HepG2 (cell line): ENCODE measurements around the gene JTB. TPM values are rescaled to one million over a fixed set of nuclear protein-coding genes. Genes with fewer than 3 reads are reported as not detected.
A peak's percentile ranks its signal among the peaks of the same experiment; 100 is the strongest.

Source experiments
- FOXA3 ChIP-seq: IDR thresholded peaks from 2 replicates; pipeline ENCODE4 v1.6.1; 2016; ENCODE audit warnings: missing genetic modification reagents, missing compliant biosample characterization
- FOXM1 ChIP-seq: sonication (generic); formaldehyde crosslinking; IDR thresholded peaks from 2 replicates; pipeline ENCODE4 v1.5.0; 2020; ENCODE audit warnings: missing genetic modification reagents
- GPN1 ChIP-seq: sonication (generic); formaldehyde crosslinking; IDR thresholded peaks from 2 replicates; pipeline ENCODE4 v1.5.1; 2020; ENCODE audit warnings: missing genetic modification reagents, borderline replicate concordance
- KDM1A ChIP-seq: IDR thresholded peaks from 2 replicates; pipeline ENCODE4 v1.6.1; 2016; ENCODE audit warnings: missing compliant biosample characterization
- MXD4 ChIP-seq: IDR thresholded peaks from 2 replicates; pipeline ENCODE4 v1.6.1; 2016; ENCODE audit warnings: mild to moderate bottlenecking, missing biosample characterization, missing genetic modification reagents
- MYC ChIP-seq: sonication (generic); formaldehyde crosslinking; IDR thresholded peaks from 2 replicates; pipeline ENCODE4 v1.9.0; 2021; ENCODE audit warnings: missing genetic modification reagents, borderline replicate concordance
- NBN ChIP-seq: fragments of 450-650 bp; conservative IDR thresholded peaks from 2 replicates; pipeline ENCODE4 v1.6.1; 2017
- SMAD1 ChIP-seq: sonication (generic); formaldehyde crosslinking; IDR thresholded peaks from 2 replicates; pipeline ENCODE4 v1.4.0; 2020; ENCODE audit warnings: missing genetic modification reagents, low read depth, mild to moderate bottlenecking, borderline replicate concordance
- SMARCC2 ChIP-seq: fragments of 450-650 bp; IDR thresholded peaks from 2 replicates; pipeline ENCODE4 v1.6.1; 2017; ENCODE audit warnings: antibody characterized with exemption, mild to moderate bottlenecking
- TEAD2 ChIP-seq: sonication (generic); formaldehyde crosslinking; IDR thresholded peaks from 2 replicates; pipeline ENCODE4 v1.9.0; 2021; ENCODE audit warnings: missing genetic modification reagents
- ZKSCAN1 ChIP-seq: fragments of 150-350 bp; IDR thresholded peaks from 2 replicates; pipeline ENCODE4 v1.6.1; 2014; ENCODE audit warnings: low read length
- ZNF101 ChIP-seq: sonication (generic); formaldehyde crosslinking; IDR thresholded peaks from 2 replicates; pipeline ENCODE4 v1.4.0; 2020; ENCODE audit warnings: mild to moderate bottlenecking, low read depth, missing genetic modification reagents, borderline replicate concordance
- ZNF160 ChIP-seq: sonication (generic); formaldehyde crosslinking; IDR thresholded peaks from 2 replicates; pipeline ENCODE4 v1.8.0; 2022; ENCODE audit warnings: mild to moderate bottlenecking, inconsistent platforms, missing genetic modification reagents
- ZNF337 ChIP-seq: sonication (generic); formaldehyde crosslinking; IDR thresholded peaks from 2 replicates; pipeline ENCODE4 v1.5.1; 2020; ENCODE audit warnings: missing genetic modification reagents, low read depth, mild to moderate bottlenecking, borderline replicate concordance
- ZNF33B ChIP-seq: sonication (generic); formaldehyde crosslinking; IDR thresholded peaks from 2 replicates; pipeline ENCODE4 v1.5.1; 2020; ENCODE audit warnings: mild to moderate bottlenecking, missing genetic modification reagents
- ZNF441 ChIP-seq: sonication (generic); formaldehyde crosslinking; IDR thresholded peaks from 2 replicates; pipeline ENCODE4 v1.7.0; 2021; ENCODE audit warnings: missing genetic modification reagents, borderline replicate concordance
- ZNF816 ChIP-seq: sonication (generic); formaldehyde crosslinking; IDR thresholded peaks from 2 replicates; pipeline ENCODE4 v1.8.0; 2022; ENCODE audit warnings: missing genetic modification reagents, mild to moderate bottlenecking, borderline replicate concordance
- polyA plus RNA-seq, 8 experiments: library from polyadenylated mRNA; depleted of rRNA in 3 of 8; stranded (reverse) in 7 of 8; unstranded in 1 of 8; fragments of >200 nt; fragmentation: Illumina TruSeq in 4 of 8; extraction: Trizol in 4 of 8; gene quantifications; 2 replicates each; pipeline versions ENCODE4 v1.2.1 to v1.2.3, GENCODE V29; 2011 to 2016; ENCODE audit warnings: low read depth in 4 of 8, missing spikeins in 1 of 8, mixed read lengths in 1 of 8; ENCODE audit not compliant: insufficient read depth in 1 of 8
- total RNA-seq, 5 experiments: library from RNA; depleted of rRNA; stranded (reverse); fragments of >200 nt; fragmentation: Illumina TruSeq; extraction: Trizol; gene quantifications; 2 replicates each; pipeline ENCODE4 v1.2.3, GENCODE V29; 2016; ENCODE audit warnings: low read depth in 1 of 5
- TF ChIP-seq, protein P1 (sequence below): IDR thresholded peaks from 2 replicates; pipeline ENCODE4 v1.6.1; 2016; ENCODE audit warnings: control low read depth
- TF ChIP-seq, protein P2 (sequence below): sonication (generic); formaldehyde crosslinking; IDR thresholded peaks from 2 replicates; pipeline ENCODE4 v1.5.1; 2020; ENCODE audit warnings: missing genetic modification reagents, mild to moderate bottlenecking, borderline replicate concordance
- TF ChIP-seq, protein P3 (sequence below): sonication (generic); formaldehyde crosslinking; IDR thresholded peaks from 2 replicates; pipeline ENCODE4 v1.4.0; 2020; ENCODE audit warnings: low read depth, mild to moderate bottlenecking, missing genetic modification reagents
- TF ChIP-seq, protein P4 (sequence below): sonication (generic); formaldehyde crosslinking; IDR thresholded peaks from 2 replicates; pipeline ENCODE4 v1.4.0; 2020; ENCODE audit warnings: missing genetic modification reagents

Gene JTB
- total and polyA plus RNA-seq, 2 of the 13 experiments (the other 11 are each of a cell fraction or from before 2014, with no cell fraction given) = 96.7 to 99.2 TPM

DNA sequence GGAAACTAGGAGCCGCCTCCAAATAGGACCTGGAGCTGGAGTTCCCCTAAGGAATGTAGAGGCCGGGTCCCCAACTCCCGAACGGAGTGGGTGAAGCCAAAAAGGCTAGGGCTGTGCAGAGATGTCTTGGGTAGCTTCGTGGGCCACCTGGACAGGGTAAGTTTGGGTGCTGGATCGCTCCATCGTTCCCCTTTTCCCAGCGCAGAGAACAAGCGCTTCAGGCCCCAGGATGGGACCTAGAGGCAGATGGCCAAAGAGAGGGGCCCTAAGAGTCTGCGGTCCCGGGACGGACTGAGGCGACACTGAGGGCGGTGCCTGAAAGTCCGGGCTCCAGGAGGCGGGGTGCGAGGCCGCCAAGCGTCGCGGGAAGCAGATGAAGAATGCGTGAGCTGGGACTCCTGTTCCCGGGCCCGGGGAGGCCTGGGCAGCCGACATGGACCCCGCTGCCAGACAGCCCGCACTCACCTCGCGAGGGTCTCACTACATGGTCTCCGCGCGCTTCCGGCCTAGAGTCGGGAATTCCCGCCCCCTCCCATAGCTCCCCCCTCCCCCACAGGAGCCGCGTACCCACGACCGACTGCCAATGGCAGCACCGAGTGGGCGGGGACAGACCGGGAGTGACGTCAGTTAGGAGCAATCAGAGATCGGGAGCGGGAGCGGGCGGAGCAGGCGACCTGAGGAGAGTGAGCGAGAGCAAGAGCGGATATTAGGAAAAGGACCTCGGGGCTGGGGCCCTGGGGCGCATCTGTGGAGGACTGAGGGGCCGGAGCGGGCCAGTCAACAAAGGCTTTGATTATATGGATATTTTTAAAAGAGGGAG, 14.2 kb downstream of the JTB start, which contains the start of gene SLC39A1 (continued):
- 0 out of 2 replicates have a peak, but pooled peaks have one; percentile 4 for TF ChIP-seq ZNF160 (CRISPR knock-in tag)
- no peak for TF ChIP-seq ZNF101 (CRISPR knock-in tag)
- peak; percentile 62 for TF ChIP-seq MXD4 (CRISPR knock-in tag)
- TF ChIP-seq ZKSCAN1 = no peak
- no peak for TF ChIP-seq NBN
- TF ChIP-seq SMAD1 (CRISPR knock-in tag) = no peak
- no peak for TF ChIP-seq ZNF337 (CRISPR knock-in tag)
- TF ChIP-seq GPN1 = no peak
- TF ChIP-seq ZNF33B = peak; percentile 30; the same call in 1 of the 2 replicates
- TF ChIP-seq, protein P1, sequence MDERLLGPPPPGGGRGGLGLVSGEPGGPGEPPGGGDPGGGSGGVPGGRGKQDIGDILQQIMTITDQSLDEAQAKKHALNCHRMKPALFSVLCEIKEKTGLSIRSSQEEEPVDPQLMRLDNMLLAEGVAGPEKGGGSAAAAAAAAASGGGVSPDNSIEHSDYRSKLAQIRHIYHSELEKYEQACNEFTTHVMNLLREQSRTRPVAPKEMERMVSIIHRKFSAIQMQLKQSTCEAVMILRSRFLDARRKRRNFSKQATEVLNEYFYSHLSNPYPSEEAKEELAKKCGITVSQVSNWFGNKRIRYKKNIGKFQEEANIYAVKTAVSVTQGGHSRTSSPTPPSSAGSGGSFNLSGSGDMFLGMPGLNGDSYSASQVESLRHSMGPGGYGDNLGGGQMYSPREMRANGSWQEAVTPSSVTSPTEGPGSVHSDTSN (CRISPR knock-in tag) = peak; percentile 93
- TF ChIP-seq, protein P2, sequence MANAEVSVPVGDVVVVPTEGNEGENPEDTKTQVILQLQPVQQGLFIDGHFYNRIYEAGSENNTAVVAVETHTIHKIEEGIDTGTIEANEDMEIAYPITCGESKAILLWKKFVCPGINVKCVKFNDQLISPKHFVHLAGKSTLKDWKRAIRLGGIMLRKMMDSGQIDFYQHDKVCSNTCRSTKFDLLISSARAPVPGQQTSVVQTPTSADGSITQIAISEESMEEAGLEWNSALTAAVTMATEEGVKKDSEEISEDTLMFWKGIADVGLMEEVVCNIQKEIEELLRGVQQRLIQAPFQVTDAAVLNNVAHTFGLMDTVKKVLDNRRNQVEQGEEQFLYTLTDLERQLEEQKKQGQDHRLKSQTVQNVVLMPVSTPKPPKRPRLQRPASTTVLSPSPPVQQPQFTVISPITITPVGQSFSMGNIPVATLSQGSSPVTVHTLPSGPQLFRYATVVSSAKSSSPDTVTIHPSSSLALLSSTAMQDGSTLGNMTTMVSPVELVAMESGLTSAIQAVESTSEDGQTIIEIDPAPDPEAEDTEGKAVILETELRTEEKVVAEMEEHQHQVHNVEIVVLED (CRISPR knock-in tag) = no peak
- TF ChIP-seq, protein P3, sequence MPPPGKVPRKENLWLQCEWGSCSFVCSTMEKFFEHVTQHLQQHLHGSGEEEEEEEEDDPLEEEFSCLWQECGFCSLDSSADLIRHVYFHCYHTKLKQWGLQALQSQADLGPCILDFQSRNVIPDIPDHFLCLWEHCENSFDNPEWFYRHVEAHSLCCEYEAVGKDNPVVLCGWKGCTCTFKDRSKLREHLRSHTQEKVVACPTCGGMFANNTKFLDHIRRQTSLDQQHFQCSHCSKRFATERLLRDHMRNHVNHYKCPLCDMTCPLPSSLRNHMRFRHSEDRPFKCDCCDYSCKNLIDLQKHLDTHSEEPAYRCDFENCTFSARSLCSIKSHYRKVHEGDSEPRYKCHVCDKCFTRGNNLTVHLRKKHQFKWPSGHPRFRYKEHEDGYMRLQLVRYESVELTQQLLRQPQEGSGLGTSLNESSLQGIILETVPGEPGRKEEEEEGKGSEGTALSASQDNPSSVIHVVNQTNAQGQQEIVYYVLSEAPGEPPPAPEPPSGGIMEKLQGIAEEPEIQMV (CRISPR knock-in tag) = no peak
- TF ChIP-seq ZNF441 (CRISPR knock-in tag) = peak; percentile 81; the same call in 1 of the 2 replicates
- peak; percentile 71 for TF ChIP-seq MYC (CRISPR knock-in tag)
- TF ChIP-seq ZNF816 (CRISPR knock-in tag) = no peak
- TF ChIP-seq FOXM1 (CRISPR knock-in tag) = no peak
- no peak for TF ChIP-seq SMARCC2
- TF ChIP-seq FOXA3 (CRISPR knock-in tag) = no peak
- no peak for TF ChIP-seq TEAD2 (CRISPR knock-in tag)
- TF ChIP-seq KDM1A (CRISPR knock-in tag) = no peak
- TF ChIP-seq, protein P4, sequence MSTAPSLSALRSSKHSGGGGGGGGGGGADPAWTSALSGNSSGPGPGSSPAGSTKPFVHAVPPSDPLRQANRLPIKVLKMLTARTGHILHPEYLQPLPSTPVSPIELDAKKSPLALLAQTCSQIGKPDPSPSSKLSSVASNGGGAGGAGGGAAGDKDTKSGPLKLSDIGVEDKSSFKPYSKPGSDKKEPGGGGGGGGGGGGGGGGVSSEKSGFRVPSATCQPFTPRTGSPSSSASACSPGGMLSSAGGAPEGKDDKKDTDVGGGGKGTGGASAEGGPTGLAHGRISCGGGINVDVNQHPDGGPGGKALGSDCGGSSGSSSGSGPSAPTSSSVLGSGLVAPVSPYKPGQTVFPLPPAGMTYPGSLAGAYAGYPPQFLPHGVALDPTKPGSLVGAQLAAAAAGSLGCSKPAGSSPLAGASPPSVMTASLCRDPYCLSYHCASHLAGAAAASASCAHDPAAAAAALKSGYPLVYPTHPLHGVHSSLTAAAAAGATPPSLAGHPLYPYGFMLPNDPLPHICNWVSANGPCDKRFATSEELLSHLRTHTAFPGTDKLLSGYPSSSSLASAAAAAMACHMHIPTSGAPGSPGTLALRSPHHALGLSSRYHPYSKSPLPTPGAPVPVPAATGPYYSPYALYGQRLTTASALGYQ (CRISPR knock-in tag) = 0 out of 2 replicates have a peak, but pooled peaks have one; percentile 45
